AG10803 (cell line): ENCODE data around the gene ADGRL3.

Experiments used
- DNase-seq: peaks from one replicate; pipeline ENCODE4 v3.0.0; 2010; ENCODE audit warnings: low read depth
- H3K4me3 ChIP-seq: 2 replicates; pipeline ENCODE4 v1.5.1; 2011; ENCODE audit warnings: mild to moderate bottlenecking, low read length, control low read depth
- CTCF ChIP-seq: conservative IDR thresholded peaks from 2 replicates; pipeline ENCODE4 v1.5.1; 2011; ENCODE audit warnings: mild to moderate bottlenecking, low read length, control low read depth, inconsistent platforms

ADGRL3 gene

GRCh38 chr4:61517144-61517543 is 317.0 kb downstream of the ADGRL3 start:
- TF ChIP-seq CTCF = no peak
- no peak overlapping the region for H3K4me3 ChIP-seq
- DNase-seq = no peak

GRCh38 chr4:61520166-61520565 is 320.0 kb downstream of the ADGRL3 start:
- DNase-seq = no peak
- H3K4me3 ChIP-seq = no peak overlapping the region
- TF ChIP-seq CTCF = no peak

GRCh38 chr4:61520681-61521160 is 320.6 kb downstream of the ADGRL3 start:
- no peak overlapping the region for H3K4me3 ChIP-seq
- DNase-seq = no peak
- TF ChIP-seq CTCF = no peak

GRCh38 chr4:61521451-61521850 is 321.3 kb downstream of the ADGRL3 start:
- TF ChIP-seq CTCF = no peak
- no peak overlapping the region for H3K4me3 ChIP-seq
- DNase-seq = no peak

GRCh38 chr4:61522312-61522711 is 322.2 kb downstream of the ADGRL3 start:
- H3K4me3 ChIP-seq = no peak overlapping the region
- TF ChIP-seq CTCF = no peak
- DNase-seq = no peak

- no peak for DNase-seq
- no peak for TF ChIP-seq CTCF
- no peak overlapping the region for H3K4me3 ChIP-seq
Observed at GRCh38 chr4:61527888-61528287, 327.8 kb downstream of the ADGRL3 start.

- no peak for DNase-seq
- no peak for TF ChIP-seq CTCF
- no peak overlapping the region for H3K4me3 ChIP-seq
Observed at GRCh38 chr4:61528595-61528994, 328.5 kb downstream of the ADGRL3 start.
